GM21619 (cell line): Measurements from ENCODE around the gene ECPAS.
"Not testable (repeated sequence)": the region's sequence is repeated elsewhere in the genome, so short reads cannot be mapped to it uniquely, and the experiment has no call there.

Source experiments
- ATAC-seq: cut with Tn5 transposase; IDR thresholded peaks from one replicate; pipeline ENCODE4 v1.9.1; 2021; ENCODE audit not compliant: unreplicated experiment

ECPAS gene

GRCh38 chr9:111356481-111357244 lies 127.5 kb downstream of the ECPAS start:
- peak; percentile 38 for ATAC-seq

GRCh38 chr9:111352545-111352944 lies 131.6 kb downstream of the ECPAS start:
- ATAC-seq, result no peak

DNA sequence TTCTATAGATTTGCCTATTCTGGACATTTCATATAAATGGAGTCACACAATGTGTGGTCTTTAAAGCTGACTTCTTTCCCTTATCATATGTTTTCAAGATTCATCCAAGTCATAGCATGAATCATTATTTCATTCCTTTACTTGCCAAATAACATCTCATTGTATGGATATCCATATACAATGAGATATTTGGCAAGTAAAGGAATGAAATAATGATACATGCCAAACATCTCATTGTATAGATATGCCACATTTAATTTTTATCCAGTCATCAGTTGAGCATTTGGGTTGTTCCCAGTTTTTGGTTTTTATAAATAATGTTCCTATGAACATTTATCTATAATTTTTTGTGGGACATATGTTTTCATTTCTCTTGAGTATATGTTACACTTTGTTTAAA lies 133.6 kb downstream of the ECPAS start:
- no peak for ATAC-seq

GRCh38 chr9:111349766-111350165 lies 134.4 kb downstream of the ECPAS start:
- no peak for ATAC-seq

GRCh38 chr9:111348821-111349271 lies 135.3 kb downstream of the ECPAS start:
- ATAC-seq, result no peak

DNA sequence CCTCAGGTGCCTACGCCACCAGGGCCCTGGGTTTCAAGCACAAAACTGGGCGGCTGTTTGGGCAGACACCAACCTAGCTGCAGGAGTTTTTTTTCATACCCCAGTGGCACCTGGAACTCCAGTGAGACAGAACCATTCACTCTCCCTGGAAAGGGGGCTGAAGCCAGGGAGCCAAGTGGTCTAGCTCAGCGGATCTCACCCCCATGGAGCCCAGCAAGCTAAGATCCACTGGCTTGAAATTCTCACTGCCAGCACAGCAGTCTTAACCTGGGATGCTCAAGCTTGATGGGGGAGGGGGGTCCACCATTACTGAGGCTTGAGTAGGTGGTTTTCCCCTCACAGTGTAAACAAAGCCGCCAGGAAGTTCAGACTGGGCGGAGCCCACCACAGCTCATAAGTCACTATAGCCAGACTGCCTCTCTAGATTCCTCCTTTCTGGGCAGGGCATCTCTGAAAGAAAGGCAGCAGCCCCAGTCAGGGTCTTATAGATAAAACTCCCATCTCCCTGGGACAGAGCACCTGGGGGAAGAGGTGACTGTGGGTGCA lies 149.8 kb downstream of the ECPAS start:
- not testable (repeated sequence) for ATAC-seq

DNA sequence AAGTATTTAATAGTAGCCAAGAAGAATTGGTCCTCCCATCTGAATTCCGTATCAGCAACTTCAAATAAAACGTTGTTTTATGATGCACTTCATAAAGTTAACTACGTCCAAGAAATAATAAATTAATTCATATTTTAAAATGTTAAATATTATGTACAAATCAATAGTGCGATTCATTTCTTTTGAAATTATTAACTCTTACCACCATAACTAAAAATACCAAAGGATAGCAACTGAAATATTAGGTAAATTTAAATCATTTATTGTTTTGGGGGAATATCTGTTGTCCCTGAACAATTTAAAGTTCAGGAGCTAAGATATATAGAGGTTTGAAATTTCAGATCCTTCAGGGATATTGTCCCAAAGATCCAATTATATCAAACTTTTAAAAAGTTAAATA lies 154.1 kb downstream of the ECPAS start, which contains the start of gene OR2K2:
TSS of gene OR2K2 (minus strand) at position 101 of the 400 bp plus-strand sequence. CDS start 1,791 bp downstream, outside the sequence.
- no peak for ATAC-seq

DNA sequence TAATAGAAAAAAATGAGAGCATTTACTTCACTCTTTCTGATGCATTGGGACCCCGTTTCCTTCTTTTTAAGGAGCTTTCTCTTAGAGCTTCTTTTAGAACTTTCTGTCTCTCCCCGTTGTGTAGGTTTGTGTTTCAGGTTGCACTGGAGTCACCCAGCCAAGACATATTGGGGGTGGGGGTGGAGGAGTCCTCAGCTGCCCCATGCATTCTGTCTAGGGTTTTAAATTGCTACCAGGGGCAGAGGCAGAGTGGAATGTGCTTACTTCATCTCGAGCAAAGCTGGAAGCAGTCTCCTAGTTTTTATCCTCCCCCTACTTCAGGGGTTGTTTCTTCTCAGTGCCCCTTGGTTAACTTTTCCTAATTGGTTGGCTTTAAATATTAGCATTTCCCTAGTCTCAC lies 163.6 kb downstream of the ECPAS start:
- ATAC-seq, result no peak

GRCh38 chr9:111316796-111317195 lies 167.4 kb downstream of the ECPAS start:
- no peak for ATAC-seq
